ENCODE measurements around the gene GLIS2. TPM values are rescaled to one million over a fixed set of nuclear protein-coding genes. Genes with fewer than 3 reads are reported as not detected.

The GLIS2 gene
- total RNA-seq (2022; extraction: Qiagen RNA extraction; ENCODE audit: low read depth) = 26.2 to 34.2 TPM (median 31.1 TPM) in 5 replicates

GRCh38 chr16:4315186-4316107, at the start of gene GLIS2:
Gene GLIS2 (plus strand): TSS chr16:4316067. CDS start chr16:4332281, 16,214 bp downstream.

GRCh38 chr16:4350787-4351659, 35.2 kb downstream of the GLIS2 start, which contains the start of gene PAM16:
Gene PAM16 (minus strand): TSS chr16:4351321. CDS start chr16:4351234, 87 bp downstream.

GRCh38 chr16:4371357-4372000, 55.6 kb downstream of the GLIS2 start, which contains the start of gene VASN:
Gene VASN (plus strand): TSS chr16:4371848. CDS start chr16:4380878, 9,030 bp downstream.

Other genes starting within 250 kb of the GLIS2 start
- gene ADCY9, start 199.6 kb upstream of the GLIS2 start, total RNA-seq (2022; extraction: Qiagen RNA extraction; ENCODE audit: low read depth) = 6.6 to 9.2 TPM (median 8.5 TPM) in 5 replicates
- 0.03 TPM in 1 of 5 replicates, not detected in the others for gene SRL, start 74.0 kb upstream of the GLIS2 start, total RNA-seq (2022; extraction: Qiagen RNA extraction; ENCODE audit: low read depth)
- 20.8 to 24.5 TPM (median 22.1 TPM) in 5 replicates for gene TFAP4, start 43.0 kb upstream of the GLIS2 start, total RNA-seq (2022; extraction: Qiagen RNA extraction; ENCODE audit: low read depth)
- 60.7 to 78.1 TPM (median 72.7 TPM) in 5 replicates for gene PAM16, start 35.3 kb downstream of the GLIS2 start, total RNA-seq (2022; extraction: Qiagen RNA extraction; ENCODE audit: low read depth)
- 7.7 to 9.4 TPM (median 8.3 TPM) in 5 replicates for gene VASN, start 55.8 kb downstream of the GLIS2 start, total RNA-seq (2022; extraction: Qiagen RNA extraction; ENCODE audit: low read depth)
- gene CORO7, start 100.5 kb downstream of the GLIS2 start, total RNA-seq (2022; extraction: Qiagen RNA extraction; ENCODE audit: low read depth) = 13.8 to 15.7 TPM (median 14.8 TPM) in 5 replicates
- 60.7 to 81.7 TPM (median 78.2 TPM) in 5 replicates for gene DNAJA3, start 109.8 kb downstream of the GLIS2 start, total RNA-seq (2022; extraction: Qiagen RNA extraction; ENCODE audit: low read depth)
- 41.4 to 49.9 TPM (median 44.9 TPM) in 5 replicates for gene NMRAL1, start 158.6 kb downstream of the GLIS2 start, total RNA-seq (2022; extraction: Qiagen RNA extraction; ENCODE audit: low read depth)
- gene HMOX2, start 160.3 kb downstream of the GLIS2 start, total RNA-seq (2022; extraction: Qiagen RNA extraction; ENCODE audit: low read depth) = 51.0 to 60.9 TPM (median 56.8 TPM) in 5 replicates
- gene CDIP1, start 222.7 kb downstream of the GLIS2 start, total RNA-seq (2022; extraction: Qiagen RNA extraction; ENCODE audit: low read depth) = 8.0 to 12.2 TPM (median 10.7 TPM) in 5 replicates
- not detected in 5 replicates for gene C16orf96, start 240.3 kb downstream of the GLIS2 start, total RNA-seq (2022; extraction: Qiagen RNA extraction; ENCODE audit: low read depth)

All from A549 treated with DMSO at 1 μM for 4 hours (cell line).